HepG2 (cell line): Measurements from ENCODE around the gene DBNDD2. TPM values are rescaled to one million over a fixed set of nuclear protein-coding genes. Genes with fewer than 3 reads are reported as not detected.

Experiments
- CENPT ChIP-seq: sonication (generic); formaldehyde crosslinking; IDR thresholded peaks from 2 replicates; pipeline ENCODE4 v1.8.0; 2022; ENCODE audit warnings: low read depth, mild to moderate bottlenecking, moderate library complexity, missing genetic modification reagents
- HNRNPUL1 ChIP-seq: fragments of 200-400 bp; formaldehyde crosslinking; IDR thresholded peaks from 2 replicates; pipeline ENCODE4 v1.6.1; 2017; ENCODE audit warnings: low read depth, mild to moderate bottlenecking, low read length, moderate library complexity
- IKZF1 ChIP-seq: fragments of 450-650 bp; IDR thresholded peaks from 2 replicates; pipeline ENCODE4 v1.7.1; 2016
- NCOA5 ChIP-seq: sonication (generic); formaldehyde crosslinking; IDR thresholded peaks from 2 replicates; pipeline ENCODE4 v1.4.0; 2020; ENCODE audit warnings: missing genetic modification reagents
- NFIB ChIP-seq: sonication (generic); formaldehyde crosslinking; IDR thresholded peaks from 2 replicates; pipeline ENCODE4 v1.9.0; 2021; ENCODE audit warnings: missing genetic modification reagents, mild to moderate bottlenecking, borderline replicate concordance
- NR1H2 ChIP-seq: sonication (generic); formaldehyde crosslinking; IDR thresholded peaks from 2 replicates; pipeline ENCODE4 v1.8.1; 2022; ENCODE audit warnings: low read depth, missing genetic modification reagents, borderline replicate concordance
- PAX8 ChIP-seq: sonication (generic); formaldehyde crosslinking; IDR thresholded peaks from 2 replicates; pipeline ENCODE4 v1.8.0; 2022; ENCODE audit warnings: mild to moderate bottlenecking, missing genetic modification reagents, borderline replicate concordance
- ZNF232 ChIP-seq: sonication (generic); formaldehyde crosslinking; IDR thresholded peaks from 2 replicates; pipeline ENCODE4 v1.4.0; 2020; ENCODE audit warnings: missing genetic modification reagents, borderline replicate concordance
- ZNF441 ChIP-seq: sonication (generic); formaldehyde crosslinking; IDR thresholded peaks from 2 replicates; pipeline ENCODE4 v1.7.0; 2021; ENCODE audit warnings: missing genetic modification reagents, borderline replicate concordance
- ZNF614 ChIP-seq: IDR thresholded peaks from 2 replicates; pipeline ENCODE4 v1.6.1; 2018; ENCODE audit warnings: missing biosample characterization, missing genetic modification reagents, inconsistent platforms, borderline replicate concordance
- ZNF891 ChIP-seq: sonication (generic); formaldehyde crosslinking; IDR thresholded peaks from 2 replicates; pipeline ENCODE4 v1.5.0; 2020; ENCODE audit warnings: mild to moderate bottlenecking, missing genetic modification reagents
- polyA plus RNA-seq, 8 experiments: library from polyadenylated mRNA; depleted of rRNA in 3 of 8; stranded (reverse) in 7 of 8; unstranded in 1 of 8; fragments of >200 nt; fragmentation: Illumina TruSeq in 4 of 8; extraction: Trizol in 4 of 8; gene quantifications; 2 replicates each; pipeline versions ENCODE4 v1.2.1 to v1.2.3, GENCODE V29; 2011 to 2016; ENCODE audit warnings: low read depth in 4 of 8, missing spikeins in 1 of 8, mixed read lengths in 1 of 8; ENCODE audit not compliant: insufficient read depth in 1 of 8
- total RNA-seq, 5 experiments: library from RNA; depleted of rRNA; stranded (reverse); fragments of >200 nt; fragmentation: Illumina TruSeq; extraction: Trizol; gene quantifications; 2 replicates each; pipeline ENCODE4 v1.2.3, GENCODE V29; 2016; ENCODE audit warnings: low read depth in 1 of 5
- TF ChIP-seq, protein P1 (sequence below): sonication (generic); formaldehyde crosslinking; IDR thresholded peaks from 2 replicates; pipeline ENCODE4 v1.5.0; 2020; ENCODE audit warnings: missing genetic modification reagents, mild to moderate bottlenecking, borderline replicate concordance
- TF ChIP-seq, protein P2 (sequence below): sonication (generic); formaldehyde crosslinking; IDR thresholded peaks from 2 replicates; pipeline ENCODE4 v1.8.1; 2023; ENCODE audit warnings: mild to moderate bottlenecking, inconsistent platforms, moderate library complexity, missing genetic modification reagents, borderline replicate concordance
- TF ChIP-seq, protein P3 (sequence below): IDR thresholded peaks from 2 replicates; pipeline ENCODE4 v1.6.1; 2016
- TF ChIP-seq, protein P4 (sequence below): sonication (generic); formaldehyde crosslinking; IDR thresholded peaks from 2 replicates; pipeline ENCODE4 v1.8.1; 2023; ENCODE audit warnings: mild to moderate bottlenecking, missing genetic modification reagents
- TF ChIP-seq, protein P5 (sequence below), 2 experiments: sonication (generic) in 1 of 2; formaldehyde crosslinking in 1 of 2; IDR thresholded peaks; 2 replicates each; pipeline versions ENCODE4 v1.6.1 to v1.9.0; 2014 to 2022; ENCODE audit warnings: antibody characterized with exemption in 1 of 2, borderline replicate concordance in 1 of 2, inconsistent platforms in 1 of 2, low read depth in 1 of 2, missing genetic modification reagents in 1 of 2

The DBNDD2 gene
- total and polyA plus RNA-seq, 2 of the 13 experiments (the other 11 are each of a cell fraction or from before 2014, with no cell fraction given) = 16.7 to 47.6 TPM

DNA sequence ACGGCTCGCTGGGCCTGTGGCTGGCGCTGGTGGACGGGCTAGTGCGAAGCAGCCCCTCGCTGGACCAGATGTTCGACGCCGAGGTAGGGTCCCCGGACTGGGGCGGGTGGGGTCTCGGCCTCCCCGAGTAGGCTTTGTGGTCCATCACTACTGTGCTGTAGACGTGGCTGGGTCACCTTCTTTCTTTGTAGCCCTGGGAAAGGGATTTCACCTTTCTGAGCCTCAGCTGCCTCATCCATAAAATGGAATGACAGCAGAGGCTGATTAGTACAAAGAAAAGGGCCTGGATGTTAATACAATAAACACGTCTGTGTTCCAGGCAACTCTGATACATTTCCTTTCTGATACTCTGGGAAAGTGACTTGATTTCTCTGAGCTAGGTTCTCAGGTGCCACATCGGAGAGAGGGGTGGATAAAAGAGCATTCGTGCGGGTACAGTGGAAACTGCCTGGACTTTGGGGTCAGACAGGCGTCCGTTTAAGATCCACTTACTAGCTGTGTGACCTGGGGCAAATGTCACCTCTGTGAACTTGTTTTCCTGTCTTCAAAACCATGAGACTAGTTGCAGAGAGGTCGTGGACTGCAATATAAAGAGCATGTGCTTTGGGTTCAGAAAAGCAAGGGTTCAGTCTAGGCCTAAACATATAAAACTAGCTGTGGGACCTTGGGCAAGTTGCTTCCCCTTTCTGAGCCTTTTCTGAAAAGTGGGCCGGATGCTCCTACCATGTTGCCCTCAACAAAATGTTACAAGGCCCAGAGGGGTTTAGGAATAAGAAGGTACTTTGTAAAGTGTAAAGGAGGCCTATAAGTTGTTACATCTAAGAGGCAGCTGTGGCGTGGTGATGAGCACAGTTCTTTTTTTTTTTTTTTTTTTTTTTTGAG is 44.2 kb upstream of the DBNDD2 start (continued):
- TF ChIP-seq ZNF441 (CRISPR knock-in tag) = no peak
- no peak for TF ChIP-seq NCOA5 (CRISPR knock-in tag)
- TF ChIP-seq HNRNPUL1 = no peak
- no peak for TF ChIP-seq NFIB
- TF ChIP-seq, protein P1, sequence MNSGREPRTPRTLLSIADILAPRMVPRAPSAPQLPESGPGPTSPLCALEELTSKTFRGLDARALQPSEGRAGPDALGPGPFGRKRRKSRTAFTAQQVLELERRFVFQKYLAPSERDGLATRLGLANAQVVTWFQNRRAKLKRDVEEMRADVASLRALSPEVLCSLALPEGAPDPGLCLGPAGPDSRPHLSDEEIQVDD (CRISPR knock-in tag) = no peak
- TF ChIP-seq CENPT (CRISPR knock-in tag) = peak; percentile 87; the same call in 1 of the 2 replicates
- no peak for TF ChIP-seq ZNF232
- 0 out of 2 replicates have a peak, but pooled peaks have one; percentile 89 for TF ChIP-seq ZNF891 (CRISPR knock-in tag)
- TF ChIP-seq, protein P2, sequence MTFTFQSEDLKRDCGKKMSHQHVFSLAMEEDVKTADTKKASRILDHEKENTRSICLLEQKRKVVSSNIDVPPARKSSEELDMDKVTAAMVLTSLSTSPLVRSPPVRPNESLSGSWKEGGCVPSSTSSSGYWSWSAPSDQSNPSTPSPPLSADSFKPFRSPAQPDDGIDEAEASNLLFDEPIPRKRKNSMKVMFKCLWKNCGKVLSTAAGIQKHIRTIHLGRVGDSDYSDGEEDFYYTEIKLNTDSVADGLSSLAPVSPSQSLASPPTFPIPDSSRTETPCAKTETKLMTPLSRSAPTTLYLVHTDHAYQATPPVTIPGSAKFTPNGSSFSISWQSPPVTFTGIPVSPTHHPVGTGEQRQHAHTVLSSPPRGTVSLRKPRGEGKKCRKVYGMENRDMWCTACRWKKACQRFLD (CRISPR knock-in tag) = no peak; the same call in 1 of the 2 replicates
- TF ChIP-seq, protein P3, sequence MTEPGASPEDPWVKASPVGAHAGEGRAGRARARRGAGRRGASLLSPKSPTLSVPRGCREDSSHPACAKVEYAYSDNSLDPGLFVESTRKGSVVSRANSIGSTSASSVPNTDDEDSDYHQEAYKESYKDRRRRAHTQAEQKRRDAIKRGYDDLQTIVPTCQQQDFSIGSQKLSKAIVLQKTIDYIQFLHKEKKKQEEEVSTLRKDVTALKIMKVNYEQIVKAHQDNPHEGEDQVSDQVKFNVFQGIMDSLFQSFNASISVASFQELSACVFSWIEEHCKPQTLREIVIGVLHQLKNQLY (CRISPR knock-in tag) = no peak
- TF ChIP-seq, protein P4, sequence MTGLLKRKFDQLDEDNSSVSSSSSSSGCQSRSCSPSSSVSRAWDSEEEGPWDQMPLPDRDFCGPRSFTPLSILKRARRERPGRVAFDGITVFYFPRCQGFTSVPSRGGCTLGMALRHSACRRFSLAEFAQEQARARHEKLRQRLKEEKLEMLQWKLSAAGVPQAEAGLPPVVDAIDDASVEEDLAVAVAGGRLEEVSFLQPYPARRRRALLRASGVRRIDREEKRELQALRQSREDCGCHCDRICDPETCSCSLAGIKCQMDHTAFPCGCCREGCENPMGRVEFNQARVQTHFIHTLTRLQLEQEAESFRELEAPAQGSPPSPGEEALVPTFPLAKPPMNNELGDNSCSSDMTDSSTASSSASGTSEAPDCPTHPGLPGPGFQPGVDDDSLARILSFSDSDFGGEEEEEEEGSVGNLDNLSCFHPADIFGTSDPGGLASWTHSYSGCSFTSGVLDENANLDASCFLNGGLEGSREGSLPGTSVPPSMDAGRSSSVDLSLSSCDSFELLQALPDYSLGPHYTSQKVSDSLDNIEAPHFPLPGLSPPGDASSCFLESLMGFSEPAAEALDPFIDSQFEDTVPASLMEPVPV (CRISPR knock-in tag) = peak; percentile 60; the same call in 1 of the 2 replicates
- no peak for TF ChIP-seq PAX8
- no peak for TF ChIP-seq ZNF614 (CRISPR knock-in tag)
- no peak for TF ChIP-seq IKZF1
- TF ChIP-seq NR1H2 (CRISPR knock-in tag) = no peak
- TF ChIP-seq, protein P5, sequence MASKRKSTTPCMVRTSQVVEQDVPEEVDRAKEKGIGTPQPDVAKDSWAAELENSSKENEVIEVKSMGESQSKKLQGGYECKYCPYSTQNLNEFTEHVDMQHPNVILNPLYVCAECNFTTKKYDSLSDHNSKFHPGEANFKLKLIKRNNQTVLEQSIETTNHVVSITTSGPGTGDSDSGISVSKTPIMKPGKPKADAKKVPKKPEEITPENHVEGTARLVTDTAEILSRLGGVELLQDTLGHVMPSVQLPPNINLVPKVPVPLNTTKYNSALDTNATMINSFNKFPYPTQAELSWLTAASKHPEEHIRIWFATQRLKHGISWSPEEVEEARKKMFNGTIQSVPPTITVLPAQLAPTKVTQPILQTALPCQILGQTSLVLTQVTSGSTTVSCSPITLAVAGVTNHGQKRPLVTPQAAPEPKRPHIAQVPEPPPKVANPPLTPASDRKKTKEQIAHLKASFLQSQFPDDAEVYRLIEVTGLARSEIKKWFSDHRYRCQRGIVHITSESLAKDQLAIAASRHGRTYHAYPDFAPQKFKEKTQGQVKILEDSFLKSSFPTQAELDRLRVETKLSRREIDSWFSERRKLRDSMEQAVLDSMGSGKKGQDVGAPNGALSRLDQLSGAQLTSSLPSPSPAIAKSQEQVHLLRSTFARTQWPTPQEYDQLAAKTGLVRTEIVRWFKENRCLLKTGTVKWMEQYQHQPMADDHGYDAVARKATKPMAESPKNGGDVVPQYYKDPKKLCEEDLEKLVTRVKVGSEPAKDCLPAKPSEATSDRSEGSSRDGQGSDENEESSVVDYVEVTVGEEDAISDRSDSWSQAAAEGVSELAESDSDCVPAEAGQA (IDR thresholded peaks at IDR 0.05; ENCODE audit: low read depth) = no peak
- TF ChIP-seq, protein P5 (CRISPR knock-in tag; IDR thresholded peaks at IDR 0.05; ENCODE audit: borderline replicate concordance) = 0 out of 2 replicates have a peak, but pooled peaks have one; percentile 6
